Nephron (organoid): Measurements from ENCODE around the gene ISG20L2.
"Not testable (repeated sequence)": the region's sequence is repeated elsewhere in the genome, so short reads cannot be mapped to it uniquely, and the experiment has no call there.

Source experiments
- H3K27ac Mint-ChIP-seq, 3 experiments: 2 replicates each; pipeline ENCODE4 v1.8.0; 2020; ENCODE audit warnings: mixed read lengths in 3 of 3, mild to moderate bottlenecking in 2 of 3, moderate library complexity in 1 of 3
- H3K27me3 Mint-ChIP-seq: 2 replicates; pipeline ENCODE4 v1.8.0; 2021; ENCODE audit warnings: low read depth, mild to moderate bottlenecking, moderate library complexity, mixed read lengths
- H3K36me3 Mint-ChIP-seq: 2 replicates; pipeline ENCODE4 v1.8.0; 2020; ENCODE audit warnings: low read depth, mixed read lengths
- H3K4me1 Mint-ChIP-seq: 2 replicates; pipeline ENCODE4 v1.8.0; 2020; ENCODE audit warnings: mixed read lengths
- H3K4me3 Mint-ChIP-seq, 3 experiments: 2 replicates each; pipeline ENCODE4 v1.8.0; 2020; ENCODE audit warnings: mild to moderate bottlenecking in 3 of 3, mixed read lengths in 3 of 3, moderate library complexity in 2 of 3
- H3K9me3 Mint-ChIP-seq: 2 replicates; pipeline ENCODE4 v1.8.0; 2020; ENCODE audit warnings: mixed read lengths
- CTCF ChIP-seq, 3 experiments: fragments of 200-600 bp; sonication (generic); IDR thresholded peaks; one replicate each; pipeline ENCODE4 v1.5.0; 2021; ENCODE audit warnings: antibody characterized with exemption in 3 of 3; ENCODE audit not compliant: unreplicated experiment in 3 of 3

The ISG20L2 gene

GRCh38 chr1:156766298-156767100 is 37.9 kb upstream of the ISG20L2 start:
- TF ChIP-seq CTCF (IDR thresholded peaks at IDR 0.05; ENCODE audit: unreplicated experiment in 3 of 3): no peak
- no peaks in the 10 kb centered on the region for H3K27me3 Mint-ChIP-seq
- peaks cover 16% of the 10 kb centered on the region for H3K36me3 Mint-ChIP-seq
- no peak overlapping the region for H3K4me3 Mint-ChIP-seq
- peaks cover 32% of the 10 kb centered on the region for H3K4me1 Mint-ChIP-seq
- H3K9me3 Mint-ChIP-seq: no peaks in the 10 kb centered on the region
- H3K27ac Mint-ChIP-seq: no peak overlapping the region

- Mint-ChIP-seq H3K9me3 (no peaks in the 10 kb centered on the region), H3K36me3 (peaks cover 7% of the 10 kb centered on the region), H3K27ac (no peak overlapping the region), H3K4me1 (peaks cover 24% of the 10 kb centered on the region), H3K4me3 (no peak overlapping the region), H3K27me3 (no peaks in the 10 kb centered on the region)
- no peak for TF ChIP-seq CTCF (IDR thresholded peaks at IDR 0.05; ENCODE audit: unreplicated experiment in 3 of 3)
Observed at GRCh38 chr1:156765666-156766065, 37.1 kb upstream of the ISG20L2 start.

GRCh38 chr1:156765136-156765535 is 36.6 kb upstream of the ISG20L2 start:
- not testable (repeated sequence) for H3K27me3 Mint-ChIP-seq, H3K27ac Mint-ChIP-seq, H3K9me3 Mint-ChIP-seq, H3K36me3 Mint-ChIP-seq, H3K4me3 Mint-ChIP-seq
- H3K4me1 Mint-ChIP-seq: peaks cover 26% of the 10 kb centered on the region

- Mint-ChIP-seq H3K4me3 (no peak overlapping the region), H3K9me3 (no peaks in the 10 kb centered on the region), H3K27ac (peak overlapping the region in 1 of 3 experiments; percentile 30), H3K4me1 (peaks cover 5% of the 10 kb centered on the region), H3K36me3 (peaks cover 4% of the 10 kb centered on the region), H3K27me3 (no peaks in the 10 kb centered on the region)
- TF ChIP-seq CTCF (IDR thresholded peaks at IDR 0.05; ENCODE audit: unreplicated experiment in 3 of 3): no peak
Observed at GRCh38 chr1:156760796-156761104, 32.2 kb upstream of the ISG20L2 start.

- Mint-ChIP-seq H3K36me3 (peaks cover 4% of the 10 kb centered on the region), H3K27ac (peak overlapping the region in 2 of 3 experiments; percentile 20 to 30), H3K4me1 (peaks cover 8% of the 10 kb centered on the region), H3K27me3 (no peaks in the 10 kb centered on the region), H3K9me3 (no peaks in the 10 kb centered on the region), H3K4me3 (no peak overlapping the region)
- TF ChIP-seq CTCF (IDR thresholded peaks at IDR 0.05; ENCODE audit: unreplicated experiment in 3 of 3): no peak
Observed at GRCh38 chr1:156760092-156760795, 31.7 kb upstream of the ISG20L2 start.

GRCh38 chr1:156757572-156758253 is 29.1 kb upstream of the ISG20L2 start:
- H3K27me3 Mint-ChIP-seq, H3K9me3 Mint-ChIP-seq, H3K4me3 Mint-ChIP-seq, H3K27ac Mint-ChIP-seq, H3K36me3 Mint-ChIP-seq: not testable (repeated sequence)
- H3K4me1 Mint-ChIP-seq: peaks cover 22% of the 10 kb centered on the region
